HG03378 (cell line): ENCODE results near the gene STARD4.

Experiments used
- ATAC-seq: cut with Tn5 transposase; IDR thresholded peaks from one replicate; pipeline ENCODE4 v1.9.1; 2021; ENCODE audit warnings: mild to moderate bottlenecking, moderate library complexity; ENCODE audit not compliant: unreplicated experiment

The STARD4 gene

DNA sequence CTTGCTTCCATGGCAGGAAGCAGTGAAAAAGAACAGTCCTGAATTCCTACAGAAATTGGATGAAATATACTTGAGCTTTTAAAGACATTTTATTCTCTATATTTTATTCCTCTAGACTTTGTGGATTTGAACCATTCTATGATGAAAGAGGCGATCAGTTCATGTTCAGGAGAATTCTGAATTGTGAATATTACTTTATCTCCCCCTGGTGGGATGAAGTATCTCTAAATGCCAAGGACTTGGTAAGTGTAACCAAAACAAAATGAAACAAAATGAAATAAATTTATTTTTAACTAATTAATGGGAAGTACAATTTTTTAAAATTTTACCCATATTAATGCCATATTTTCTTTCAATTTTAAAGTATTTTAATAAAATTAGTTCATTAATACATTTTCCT, 34.1 kb downstream of the STARD4 start:
- ATAC-seq, result no peak

- peak; percentile 74 for ATAC-seq
Observed at GRCh38 chr5:111472579-111472978, 39.8 kb downstream of the STARD4 start.

DNA sequence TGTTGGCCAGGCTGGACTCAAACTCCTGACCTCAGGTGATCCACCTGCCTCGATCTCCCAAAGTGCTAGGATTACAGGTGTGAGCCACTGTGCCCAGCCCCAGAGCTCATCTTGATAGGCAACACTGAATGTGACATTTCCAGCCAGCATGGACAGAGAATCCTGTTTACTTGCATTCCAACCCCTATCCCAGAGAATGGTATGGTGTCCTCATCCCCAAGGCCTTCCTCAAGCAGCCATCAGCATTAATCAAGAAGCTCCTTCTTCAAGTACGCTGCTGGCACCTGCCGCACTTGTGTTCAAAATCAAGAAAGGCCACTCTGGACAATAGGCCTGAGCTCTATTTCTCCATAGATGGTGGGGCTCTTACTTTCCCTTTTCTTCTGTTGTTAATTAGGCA, 40.2 kb downstream of the STARD4 start:
- ATAC-seq, result no peak

GRCh38 chr5:111469903-111470302, 42.4 kb downstream of the STARD4 start:
- no peak for ATAC-seq

GRCh38 chr5:111469293-111469896, 42.9 kb downstream of the STARD4 start:
- ATAC-seq, result no peak

DNA sequence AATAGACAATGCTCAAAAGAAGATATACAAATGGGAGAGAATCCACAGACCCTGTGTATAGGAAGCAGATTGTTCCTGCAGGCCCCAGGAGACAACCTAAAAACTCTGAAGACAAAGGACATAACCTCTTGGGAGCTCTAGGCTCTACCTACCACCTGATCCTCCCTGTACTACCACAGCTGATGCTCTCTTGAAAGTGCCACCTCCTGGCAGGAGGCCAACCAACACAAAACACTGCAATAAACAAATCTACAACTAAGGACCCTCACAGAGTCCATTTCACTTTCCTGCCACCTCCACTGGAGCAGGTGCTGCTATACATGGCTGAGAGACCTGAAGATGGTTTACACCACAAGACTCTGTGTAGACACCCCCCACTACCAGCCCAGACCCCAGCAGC, 49.0 kb downstream of the STARD4 start:
- ATAC-seq, result no peak

DNA sequence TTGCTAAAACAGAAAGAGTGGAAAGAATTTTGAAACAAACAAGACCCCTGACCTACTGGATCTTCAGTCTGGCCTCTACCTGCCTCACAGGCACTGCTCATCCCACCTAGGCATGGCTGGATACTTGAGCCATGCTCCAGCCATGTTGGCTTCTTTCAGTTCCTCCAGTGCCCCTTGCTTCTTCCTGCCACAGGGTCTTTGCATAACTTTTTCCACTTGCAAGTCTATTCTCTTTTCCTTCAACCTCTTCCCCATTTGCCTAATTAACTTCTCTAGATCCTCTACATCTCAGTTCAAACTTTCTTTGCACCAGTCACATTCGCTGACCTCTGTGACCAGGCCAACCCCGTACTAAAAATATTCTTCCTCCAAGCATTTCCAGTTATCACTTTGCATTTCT, 50.4 kb downstream of the STARD4 start:
- ATAC-seq, result no peak

GRCh38 chr5:111461255-111461671, 51.1 kb downstream of the STARD4 start:
- ATAC-seq, result peak; percentile 46

GRCh38 chr5:111454776-111455175, 57.6 kb downstream of the STARD4 start:
- ATAC-seq, result no peak

- no peak for ATAC-seq
Observed at GRCh38 chr5:111454198-111454622, 58.1 kb downstream of the STARD4 start.

DNA sequence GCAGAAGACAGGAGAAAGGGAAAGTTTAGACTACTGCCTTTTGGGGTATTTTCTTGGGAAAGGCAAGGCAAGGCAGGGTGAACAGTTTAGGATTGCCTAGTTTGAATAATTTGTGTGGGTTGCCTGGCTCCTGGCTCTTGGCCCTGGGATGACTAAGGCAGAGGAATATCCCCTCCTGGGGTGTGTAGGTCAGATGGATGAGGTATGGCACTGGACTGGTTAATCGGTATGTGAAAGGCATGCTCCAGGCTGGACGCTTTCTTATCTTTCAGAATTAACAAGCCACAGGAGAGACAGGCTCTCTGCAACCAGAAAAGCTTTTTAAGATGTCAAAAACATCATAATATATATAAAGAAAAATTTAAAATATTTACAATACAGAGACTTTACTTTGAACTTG, 58.6 kb downstream of the STARD4 start:
- no peak for ATAC-seq

DNA sequence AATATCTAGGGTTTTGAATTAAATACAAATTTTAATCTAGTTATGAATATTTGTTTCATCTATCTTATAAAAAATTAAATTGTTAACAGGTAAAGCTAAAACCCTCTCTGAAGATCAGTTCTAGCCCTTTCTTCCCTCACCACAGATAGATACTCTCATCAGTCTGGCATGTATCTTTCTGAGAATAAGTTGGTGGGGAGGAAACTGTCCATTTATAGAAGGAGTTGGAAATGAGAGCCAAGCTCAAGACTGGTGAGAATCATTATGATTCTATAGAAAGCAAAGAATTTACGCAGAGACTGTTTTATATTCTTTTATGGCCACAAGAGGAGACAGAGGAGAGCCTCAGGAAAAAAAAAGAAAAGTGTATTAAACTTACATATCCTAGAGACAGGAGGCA, 59.0 kb downstream of the STARD4 start:
- ATAC-seq, result no peak

GRCh38 chr5:111447822-111448221, 64.5 kb downstream of the STARD4 start:
- no peak for ATAC-seq

- ATAC-seq, result no peak
Observed at GRCh38 chr5:111447099-111447498, 65.2 kb downstream of the STARD4 start.
